Cardiac fibroblast (primary cell): ENCODE measurements around the gene FLRT3.

Source experiments
- DNase-seq, 2 donors: peaks; one replicate each; pipeline versions ENCODE4 v3.0.0 to v3.0.0-alpha.2; 2010; ENCODE audit warnings: low read depth in 2 of 2
- H3K4me3 ChIP-seq, 2 donors: replicated peaks in 1 of 2; 1 replicate in 1 of 2; 2 replicates in 1 of 2; pipeline ENCODE4 v1.5.1; 2011; ENCODE audit warnings: low read depth in 2 of 2, low read length in 2 of 2, mild to moderate bottlenecking in 2 of 2, moderate library complexity in 1 of 2
- CTCF ChIP-seq: IDR thresholded peaks from one replicate; pipeline ENCODE4 v1.5.1; 2011; ENCODE audit warnings: low read depth, mild to moderate bottlenecking, low read length, inconsistent platforms

The FLRT3 gene

GRCh38 chr20:14295238-14295637 lies 42.2 kb downstream of the FLRT3 start:
- no peak overlapping the region for H3K4me3 ChIP-seq
- no peak for DNase-seq
- no peak for TF ChIP-seq CTCF

GRCh38 chr20:14291502-14291901 lies 45.9 kb downstream of the FLRT3 start:
- TF ChIP-seq CTCF: no peak
- no peak for DNase-seq
- H3K4me3 ChIP-seq: no peak overlapping the region

- DNase-seq: peak in 1 of 2 donors; percentile 63
These were observed 48.8 kb downstream of the FLRT3 start for GRCh38 chr20:14288341-14289330.

GRCh38 chr20:14284443-14284842 lies 53.0 kb downstream of the FLRT3 start:
- H3K4me3 ChIP-seq: no peak overlapping the region
- TF ChIP-seq CTCF: no peak
- no peak for DNase-seq

More at GRCh38 chr20:14288341-14289330, 48.8 kb downstream of the FLRT3 start:
- no peak overlapping the region for H3K4me3 ChIP-seq
- no peak for TF ChIP-seq CTCF

GRCh38 chr20:14282140-14282539 lies 55.3 kb downstream of the FLRT3 start:
- DNase-seq: no peak
- H3K4me3 ChIP-seq: no peak overlapping the region
- no peak for TF ChIP-seq CTCF
